HCT116 (cell line): ENCODE measurements around the gene MYO10.

Experiments
- CEBPB ChIP-seq: IDR thresholded peaks from 2 replicates; pipeline ENCODE4 v1.6.1; 2012; ENCODE audit warnings: low read depth
- CTCF ChIP-seq, 3 experiments: fragments of 200-600 bp in 1 of 3; sonication (generic) in 1 of 3; IDR thresholded peaks in 2 of 3; conservative IDR thresholded peaks in 1 of 3; 2 replicates each; pipeline ENCODE4 v1.5.1; 2012 to 2017; ENCODE audit warnings: low read depth in 2 of 3, low read length in 2 of 3, antibody characterized with exemption in 1 of 3, borderline replicate concordance in 1 of 3, control low read depth in 1 of 3, mild to moderate bottlenecking in 1 of 3, mixed read lengths in 1 of 3, mixed run types in 1 of 3, moderate library complexity in 1 of 3; ENCODE audit not compliant: insufficient read depth in 1 of 3
- EZH2 ChIP-seq: fragments of 200-600 bp; sonication (generic); IDR thresholded peaks from 2 replicates; pipeline ENCODE4 v1.6.1; 2017; ENCODE audit warnings: antibody characterized with exemption, mixed run types
- JUND ChIP-seq: IDR thresholded peaks from 2 replicates; pipeline ENCODE4 v1.6.1; 2012
- MAX ChIP-seq: IDR thresholded peaks from 2 replicates; pipeline ENCODE4 v1.6.1; 2012
- POLR2A ChIP-seq: IDR thresholded peaks from 2 replicates; pipeline ENCODE4 v1.7.0; 2011; ENCODE audit warnings: borderline replicate concordance; ENCODE audit not compliant: insufficient read depth, insufficient read length; ENCODE audit errors: extremely low read depth
- POLR2AphosphoS5 ChIP-seq: IDR thresholded peaks from 2 replicates; pipeline ENCODE4 v1.6.1; 2011; ENCODE audit warnings: mild to moderate bottlenecking, low read depth, low read length, moderate library complexity
- RAD21 ChIP-seq: IDR thresholded peaks from 2 replicates; pipeline ENCODE4 v1.6.1; 2012; ENCODE audit warnings: low read depth, mild to moderate bottlenecking
- REST ChIP-seq: IDR thresholded peaks from 2 replicates; pipeline ENCODE4 v1.6.1; 2012; ENCODE audit warnings: low read depth
- YY1 ChIP-seq: IDR thresholded peaks from 2 replicates; pipeline ENCODE4 v1.6.1; 2011; ENCODE audit warnings: low read length, low read depth, moderate library complexity, mild to moderate bottlenecking; ENCODE audit not compliant: insufficient replicate concordance; ENCODE audit errors: extremely low read depth
- ZBTB33 ChIP-seq: IDR thresholded peaks from 2 replicates; pipeline ENCODE4 v1.6.1; 2011; ENCODE audit warnings: mild to moderate bottlenecking, low read length, moderate library complexity; ENCODE audit not compliant: insufficient replicate concordance; ENCODE audit errors: extremely low read depth
- ZNF274 ChIP-seq: fragments of 200-500 bp; sonication (Bioruptor generic); IDR thresholded peaks from 2 replicates; pipeline ENCODE4 v1.6.1; 2014; ENCODE audit warnings: mild to moderate bottlenecking, low read depth, low read length, inconsistent platforms

GRCh38 chr5:16805486-16805885 lies 130.6 kb downstream of the MYO10 start:
- TF ChIP-seq CTCF (IDR thresholded peaks at IDR 0.05 in 2 of 3, conservative IDR thresholded peaks at IDR 0.05 in 1 of 3; ENCODE audit: borderline replicate concordance in 1 of 3, insufficient read depth in 1 of 3, low read depth in 2 of 3, low read length in 2 of 3) (no peak), POLR2A (no peak), ZNF274 (no peak), REST (no peak), CEBPB (no peak), MAX (no peak), ZBTB33 (no peak), YY1 (no peak), EZH2 (no peak), JUND (no peak), POLR2AphosphoS5 (no peak), RAD21 (no peak)
